Hippocampal formation (tissue), 2 donors: ENCODE measurements around the gene ZNF429.
"Not testable (repeated sequence)": the region's sequence is repeated elsewhere in the genome, so short reads cannot be mapped to it uniquely, and the experiment has no call there.

Source experiments
- DNase-seq, 2 donors: peaks; one replicate each; lab custom pipeline; 2025; lab: John Stamatoyannopoulos, UW

ZNF429 gene

GRCh38 chr19:21513651-21514050, 8.2 kb downstream of the ZNF429 start:
- DNase-seq: no peak

- DNase-seq: no peak
Observed at GRCh38 chr19:21519488-21519887, 14.1 kb downstream of the ZNF429 start.

- no peak for DNase-seq
Observed at GRCh38 chr19:21532904-21533303, 27.5 kb downstream of the ZNF429 start.

- DNase-seq: not testable (repeated sequence)
Observed at GRCh38 chr19:21536741-21537290, 31.4 kb downstream of the ZNF429 start.

GRCh38 chr19:21559444-21559843, 54.0 kb downstream of the ZNF429 start:
- DNase-seq: no peak

GRCh38 chr19:21564406-21564805, 59.0 kb downstream of the ZNF429 start:
- DNase-seq: no peak

- no peak for DNase-seq
Observed at GRCh38 chr19:21566073-21566472, 60.7 kb downstream of the ZNF429 start.

- not testable (repeated sequence) for DNase-seq
Observed at GRCh38 chr19:21567806-21568205, 62.4 kb downstream of the ZNF429 start.

GRCh38 chr19:21568816-21569493, 63.6 kb downstream of the ZNF429 start:
- peak; percentile 81 to 88 for DNase-seq

GRCh38 chr19:21569494-21569865, 64.1 kb downstream of the ZNF429 start:
- peak in 1 of 2 donors; percentile 50 for DNase-seq

- DNase-seq: no peak
Observed at GRCh38 chr19:21571316-21571715, 65.9 kb downstream of the ZNF429 start.

- no peak for DNase-seq
Observed at GRCh38 chr19:21574607-21575006, 69.2 kb downstream of the ZNF429 start.

GRCh38 chr19:21576481-21576880, 71.1 kb downstream of the ZNF429 start:
- DNase-seq: no peak

- DNase-seq: no peak
Observed at GRCh38 chr19:21580101-21580500, 74.7 kb downstream of the ZNF429 start.

- no peak for DNase-seq
Observed at GRCh38 chr19:21580818-21581217, 75.4 kb downstream of the ZNF429 start.

GRCh38 chr19:21581646-21582240, 76.3 kb downstream of the ZNF429 start:
- DNase-seq: no peak

- DNase-seq: no peak
Observed at GRCh38 chr19:21584537-21584936, 79.1 kb downstream of the ZNF429 start.

GRCh38 chr19:21585281-21585890, 80.0 kb downstream of the ZNF429 start:
- no peak for DNase-seq

GRCh38 chr19:21586311-21587116, 81.1 kb downstream of the ZNF429 start:
- DNase-seq: no peak

GRCh38 chr19:21587117-21587461, 81.7 kb downstream of the ZNF429 start:
- no peak for DNase-seq

GRCh38 chr19:21587549-21587948, 82.1 kb downstream of the ZNF429 start:
- DNase-seq: no peak

GRCh38 chr19:21588065-21588601, 82.7 kb downstream of the ZNF429 start:
- no peak for DNase-seq
